ENCODE results near the gene MORF4L1.
"Not testable (repeated sequence)": the region's sequence is repeated elsewhere in the genome, so short reads cannot be mapped to it uniquely, and the experiment has no call there.

Gene MORF4L1

GRCh38 chr15:78859971-78860719 lies 12.5 kb upstream of the MORF4L1 start:
- peak; percentile 93 for FAIRE-seq

GRCh38 chr15:78865585-78865984 lies 7.1 kb upstream of the MORF4L1 start:
- not testable (repeated sequence) for FAIRE-seq

GRCh38 chr15:78866031-78866430 lies 6.7 kb upstream of the MORF4L1 start:
- FAIRE-seq = not testable (repeated sequence)

GRCh38 chr15:78866803-78867202 lies 5.9 kb upstream of the MORF4L1 start:
- no peak for FAIRE-seq

- no peak for FAIRE-seq
Observed at GRCh38 chr15:78868366-78868765, 4.3 kb upstream of the MORF4L1 start.

GRCh38 chr15:78871483-78872127 lies 1.1 kb upstream of the MORF4L1 start:
- FAIRE-seq = not testable (repeated sequence)

- FAIRE-seq = no peak
Observed at GRCh38 chr15:78872972-78873792, 492 bp downstream of the MORF4L1 start.

GRCh38 chr15:78873793-78874765 lies 1.4 kb downstream of the MORF4L1 start:
- FAIRE-seq = no peak

- no peak for FAIRE-seq
Observed at GRCh38 chr15:78875107-78875914, 2.6 kb downstream of the MORF4L1 start.

GRCh38 chr15:78876954-78877353 lies 4.3 kb downstream of the MORF4L1 start:
- not testable (repeated sequence) for FAIRE-seq

GRCh38 chr15:78878356-78878755 lies 5.7 kb downstream of the MORF4L1 start:
- FAIRE-seq = no peak

- FAIRE-seq = no peak
Observed at GRCh38 chr15:78879517-78880241, 7.0 kb downstream of the MORF4L1 start.

GRCh38 chr15:78880242-78880533 lies 7.5 kb downstream of the MORF4L1 start:
- no peak for FAIRE-seq

- no peak for FAIRE-seq
Observed at GRCh38 chr15:78880813-78881212, 8.1 kb downstream of the MORF4L1 start.

GRCh38 chr15:78881681-78882080 lies 9.0 kb downstream of the MORF4L1 start:
- FAIRE-seq = no peak

- FAIRE-seq = no peak
Observed at GRCh38 chr15:78889000-78889399, 16.3 kb downstream of the MORF4L1 start.

GRCh38 chr15:78893538-78893937 lies 20.8 kb downstream of the MORF4L1 start:
- peak; percentile 5 for FAIRE-seq

- FAIRE-seq = no peak
Observed at GRCh38 chr15:78895471-78895870, 22.8 kb downstream of the MORF4L1 start.

- FAIRE-seq = no peak
Observed at GRCh38 chr15:78898540-78898939, 25.9 kb downstream of the MORF4L1 start.

GRCh38 chr15:78900819-78901533 lies 28.3 kb downstream of the MORF4L1 start:
- not testable (repeated sequence) for FAIRE-seq
